GM12891 (cell line): ENCODE results near the gene KLHL3.

Source experiments
- POLR2A ChIP-seq: IDR thresholded peaks from 2 replicates; pipeline ENCODE4 v1.6.1; 2011; ENCODE audit warnings: low read depth, low read length, control low read depth
- TAF1 ChIP-seq: IDR thresholded peaks from 2 replicates; pipeline ENCODE4 v1.6.1; 2011; ENCODE audit warnings: low read depth, low read length, control low read depth

DNA sequence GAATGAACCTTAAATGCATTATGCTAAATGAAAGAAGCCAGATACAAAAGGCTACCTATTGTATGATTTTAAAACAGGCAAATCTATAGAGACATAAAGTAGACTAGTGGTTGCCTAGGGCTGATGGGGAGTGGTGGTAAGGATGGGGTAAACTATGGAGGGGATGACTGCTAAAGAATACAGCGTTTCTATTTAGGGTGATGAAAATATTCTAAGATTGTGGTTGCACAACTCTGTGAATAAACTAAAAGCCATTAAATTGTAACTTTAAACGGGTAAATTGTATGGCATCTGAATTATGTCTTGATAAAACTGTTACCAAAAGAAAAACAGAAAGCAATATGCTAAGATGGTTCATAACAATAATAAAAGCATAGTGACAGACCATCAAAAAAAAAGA is 21.4 kb downstream of the KLHL3 start:
- TF ChIP-seq POLR2A (no peak), TAF1 (no peak)
